Measurements from ENCODE around the gene ADGRL3. TPM values are rescaled to one million over a fixed set of nuclear protein-coding genes. Genes with fewer than 3 reads are reported as not detected.

Gene ADGRL3
- total RNA-seq, 1 donor from 2014 or later: not detected

DNA sequence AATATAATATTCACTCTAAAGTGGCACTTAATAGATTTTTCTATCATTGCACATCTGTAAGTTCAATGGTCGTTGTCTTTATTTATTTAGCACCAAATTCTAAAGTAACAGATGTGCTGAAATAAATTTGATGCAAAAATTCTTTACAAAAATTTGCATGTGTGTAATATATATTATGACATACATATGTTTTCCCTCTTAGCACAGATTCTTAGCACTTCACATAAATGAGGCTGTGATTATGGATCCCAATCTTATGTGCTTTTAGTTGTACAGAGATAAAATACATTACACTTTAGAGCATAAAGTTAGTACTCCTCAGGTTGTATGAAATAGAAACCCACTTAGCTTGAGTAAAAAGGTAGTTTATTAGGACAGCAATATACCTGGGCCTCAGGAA lies 915.1 kb downstream of the ADGRL3 start:
- no peak for DNase-seq
- ATAC-seq (ENCODE audit: low read depth): no peak
- ChIA-PET CTCF (no interaction called here), POLR2A (no interaction called here)
- Mint-ChIP-seq H3K27me3 (no peaks in the 10 kb centered on the region), H3K27ac (no peak overlapping the region), H3K4me3 (no peak overlapping the region), H3K4me1 (no peaks in the 10 kb centered on the region), H3K9me3 (peaks cover 4% of the 10 kb centered on the region), H3K36me3 (ENCODE audit: low read depth) (no peaks in the 10 kb centered on the region)
- TF ChIP-seq, protein P1, sequence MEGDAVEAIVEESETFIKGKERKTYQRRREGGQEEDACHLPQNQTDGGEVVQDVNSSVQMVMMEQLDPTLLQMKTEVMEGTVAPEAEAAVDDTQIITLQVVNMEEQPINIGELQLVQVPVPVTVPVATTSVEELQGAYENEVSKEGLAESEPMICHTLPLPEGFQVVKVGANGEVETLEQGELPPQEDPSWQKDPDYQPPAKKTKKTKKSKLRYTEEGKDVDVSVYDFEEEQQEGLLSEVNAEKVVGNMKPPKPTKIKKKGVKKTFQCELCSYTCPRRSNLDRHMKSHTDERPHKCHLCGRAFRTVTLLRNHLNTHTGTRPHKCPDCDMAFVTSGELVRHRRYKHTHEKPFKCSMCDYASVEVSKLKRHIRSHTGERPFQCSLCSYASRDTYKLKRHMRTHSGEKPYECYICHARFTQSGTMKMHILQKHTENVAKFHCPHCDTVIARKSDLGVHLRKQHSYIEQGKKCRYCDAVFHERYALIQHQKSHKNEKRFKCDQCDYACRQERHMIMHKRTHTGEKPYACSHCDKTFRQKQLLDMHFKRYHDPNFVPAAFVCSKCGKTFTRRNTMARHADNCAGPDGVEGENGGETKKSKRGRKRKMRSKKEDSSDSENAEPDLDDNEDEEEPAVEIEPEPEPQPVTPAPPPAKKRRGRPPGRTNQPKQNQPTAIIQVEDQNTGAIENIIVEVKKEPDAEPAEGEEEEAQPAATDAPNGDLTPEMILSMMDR (IDR thresholded peaks at IDR 0.05): no peak
- intact Hi-C loops (cut with micrococcal nuclease): no loop called here

DNA sequence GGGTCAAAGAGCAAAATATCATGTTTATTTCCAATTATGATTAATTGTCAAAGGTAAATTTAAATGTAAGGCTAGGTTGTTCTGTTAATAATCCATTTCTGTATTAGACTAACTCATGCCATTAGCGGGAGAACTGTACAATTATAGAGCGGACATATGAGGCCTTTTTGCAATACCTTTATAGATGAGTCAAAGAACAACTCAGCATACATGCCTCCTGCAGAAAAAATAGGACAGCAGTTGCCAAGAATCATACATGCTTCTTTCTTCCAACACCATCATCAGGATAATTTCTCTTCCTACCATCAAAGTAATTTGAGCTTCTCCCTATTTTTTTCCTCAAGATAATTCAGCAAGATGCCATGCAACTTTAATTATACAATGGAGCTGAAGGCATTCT lies 917.8 kb downstream of the ADGRL3 start:
- Mint-ChIP-seq H3K4me3 (no peak overlapping the region), H3K4me1 (no peaks in the 10 kb centered on the region), H3K36me3 (ENCODE audit: low read depth) (no peaks in the 10 kb centered on the region), H3K27ac (no peak overlapping the region), H3K27me3 (no peaks in the 10 kb centered on the region), H3K9me3 (peaks cover 4% of the 10 kb centered on the region)
- DNase-seq (no peak), ATAC-seq (ENCODE audit: low read depth) (no peak)
- POLR2A ChIA-PET: no interaction called here
- CTCF ChIA-PET: no interaction called here
- TF ChIP-seq, protein P1 (IDR thresholded peaks at IDR 0.05): no peak
- intact Hi-C loops (cut with micrococcal nuclease): no loop called here

DNA sequence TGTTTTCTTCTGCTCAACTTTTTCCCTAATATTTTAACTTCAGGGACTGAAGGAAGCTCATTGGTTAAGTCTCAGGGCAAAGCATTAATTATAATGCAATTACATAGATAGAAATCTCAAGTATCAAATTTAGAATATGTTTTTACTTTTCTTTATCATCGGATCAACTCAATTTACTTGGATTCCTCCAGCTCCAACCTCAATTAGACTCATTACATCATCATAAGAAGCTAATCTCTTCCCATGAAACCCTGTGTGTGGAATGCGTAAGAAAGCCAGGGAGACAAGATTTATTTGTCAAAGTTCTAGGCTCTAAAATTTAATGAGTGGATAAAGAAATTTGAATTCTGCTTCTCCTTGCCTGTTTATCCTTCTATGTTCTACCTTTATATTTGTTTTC lies 918.4 kb downstream of the ADGRL3 start:
- CTCF ChIA-PET: no interaction called here
- no peak for ATAC-seq (ENCODE audit: low read depth)
- intact Hi-C loops (cut with micrococcal nuclease): no loop called here
- Mint-ChIP-seq H3K27ac (no peak overlapping the region), H3K27me3 (no peaks in the 10 kb centered on the region), H3K4me1 (no peaks in the 10 kb centered on the region), H3K9me3 (peaks cover 4% of the 10 kb centered on the region), H3K36me3 (ENCODE audit: low read depth) (no peaks in the 10 kb centered on the region), H3K4me3 (no peak overlapping the region)
- DNase-seq: no peak
- POLR2A ChIA-PET: no interaction called here
- TF ChIP-seq, protein P1 (IDR thresholded peaks at IDR 0.05): no peak

DNA sequence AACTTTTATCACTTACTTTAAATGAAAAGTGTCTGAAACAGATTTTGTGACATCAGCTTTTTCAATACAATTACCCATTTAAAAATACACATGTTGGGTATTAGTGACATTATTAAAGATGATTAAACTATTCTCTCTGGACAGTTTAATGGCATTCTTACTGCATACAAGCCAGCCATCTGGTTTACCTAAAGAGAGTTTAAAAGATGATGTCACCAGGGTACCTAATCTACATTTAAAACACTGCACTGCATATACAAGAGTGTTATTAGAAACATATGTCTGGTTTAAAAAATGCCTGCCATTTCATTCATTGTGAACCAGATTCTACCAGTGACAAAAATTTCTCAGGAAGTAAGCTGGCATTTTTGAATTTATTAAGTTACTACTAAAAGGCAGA lies 919.1 kb downstream of the ADGRL3 start:
- Mint-ChIP-seq H3K36me3 (ENCODE audit: low read depth) (no peaks in the 10 kb centered on the region), H3K4me3 (no peak overlapping the region), H3K9me3 (peaks cover 2% of the 10 kb centered on the region), H3K27me3 (no peaks in the 10 kb centered on the region), H3K27ac (no peak overlapping the region), H3K4me1 (no peaks in the 10 kb centered on the region)
- ATAC-seq (ENCODE audit: low read depth): no peak
- no peak for DNase-seq
- CTCF ChIA-PET: no interaction called here
- TF ChIP-seq, protein P1 (IDR thresholded peaks at IDR 0.05): no peak
- intact Hi-C loops (cut with micrococcal nuclease): no loop called here
- POLR2A ChIA-PET: no interaction called here

DNA sequence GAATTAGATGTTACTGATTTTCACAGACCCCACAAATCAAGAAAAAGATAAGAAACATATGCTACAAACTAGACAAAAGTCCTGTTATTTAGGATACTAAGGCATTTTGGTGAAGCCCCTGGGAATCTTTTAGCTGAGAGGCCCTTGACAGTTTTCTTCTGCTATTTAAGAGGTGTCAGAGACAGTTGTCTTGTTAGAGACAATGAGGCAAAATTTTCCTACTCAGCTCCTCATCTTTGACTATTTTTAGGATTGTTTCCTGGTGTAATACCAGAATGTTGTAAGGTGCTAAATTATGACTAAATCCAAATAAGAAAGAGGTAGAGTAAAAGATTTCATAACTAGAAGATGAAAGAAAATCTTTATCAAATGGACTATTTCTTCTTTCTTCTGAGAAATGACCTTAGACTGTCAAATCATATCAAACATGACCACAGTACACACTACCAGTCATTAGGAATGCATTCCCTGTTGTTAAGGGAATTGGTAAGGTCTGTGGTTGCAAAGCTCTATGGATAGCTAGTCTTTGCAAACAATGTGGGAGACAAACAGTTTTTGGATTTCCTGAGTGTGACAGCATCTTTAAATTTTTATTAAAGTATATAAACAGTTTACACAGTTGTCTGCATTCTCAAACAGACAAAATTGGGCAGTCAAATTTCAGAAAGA lies 926.1 kb downstream of the ADGRL3 start:
- POLR2A ChIA-PET: no interaction called here
- Mint-ChIP-seq H3K27ac (no peak overlapping the region), H3K27me3 (no peaks in the 10 kb centered on the region), H3K9me3 (peaks cover 5% of the 10 kb centered on the region), H3K36me3 (ENCODE audit: low read depth) (no peaks in the 10 kb centered on the region), H3K4me3 (no peak overlapping the region), H3K4me1 (no peaks in the 10 kb centered on the region)
- TF ChIP-seq, protein P1 (IDR thresholded peaks at IDR 0.05): no peak
- CTCF ChIA-PET: no interaction called here
- DNase-seq (no peak), ATAC-seq (ENCODE audit: low read depth) (no peak)
- intact Hi-C loops (cut with micrococcal nuclease): no loop called here
